ENCODE results near the gene TULP1. TPM values are rescaled to one million over a fixed set of nuclear protein-coding genes. Genes with fewer than 3 reads are reported as not detected.

The TULP1 gene
- total and polyA plus RNA-seq, 2 of the 4 experiments (the other 2 are of a cell fraction) = not detected

- no peak overlapping the region for H4K8ac ChIP-seq (ENCODE audit: low read depth in 2 of 2, low read length in 2 of 2)
- DNase-seq = no peak
- intact Hi-C loops (cut with micrococcal nuclease) (no loop called here), in situ Hi-C loops (cut with MboI; ENCODE audit: low sequenced_read_pairs) (no loop called here), dilution Hi-C loops (cut with HindIII; ENCODE audit: low sequenced_read_pairs, unreplicated experiment) (no loop called here)
- H3K4me3 ChIP-seq (ENCODE audit: insufficient read depth, low read depth, low read length) = no peak overlapping the region
- no peaks in the 10 kb centered on the region for H3K27me3 ChIP-seq (ENCODE audit: control insufficient read depth, insufficient read depth, low read length)
- H3K79me1 ChIP-seq (ENCODE audit: low read depth in 1 of 2, low read length in 2 of 2) = peaks cover 18 to 46% of the 10 kb centered on the region in 2 experiments
- no peak overlapping the region for H3K56ac ChIP-seq (ENCODE audit: extremely low read depth, insufficient read depth, low read length)
- no peaks in the 10 kb centered on the region for H3K9me3 ChIP-seq (ENCODE audit: control insufficient read depth, insufficient read depth, low read length)
- H4K5ac ChIP-seq (ENCODE audit: low read depth, low read length) = no peak overlapping the region
- ChIA-PET CTCF (interaction anchor here (1.0 kb wide), 1 partner anchor 24 kb away, joined by 8 read pairs; no protein-coding TSS in a partner anchor), POLR2A (ENCODE audit: unreplicated experiment) (no interaction called here)
- no peak overlapping the region for H2BK120ac ChIP-seq (ENCODE audit: low read depth, low read length)
- H3K4me2 ChIP-seq (ENCODE audit: low read depth, low read length) = no peak overlapping the region
- no peak overlapping the region for H2BK5ac ChIP-seq (ENCODE audit: low read depth, low read length, poor library complexity, severe bottlenecking)
- H2BK15ac ChIP-seq (ENCODE audit: low read depth, low read length) = no peak overlapping the region
- no CpG with 5 or more reads among the region's 7 CpGs for WGBS, 2 experiments (ENCODE audit: extremely low coverage in 2 of 2, insufficient read length in 1 of 2)
- TF ChIP-seq RAD21 (IDR thresholded peaks at IDR 0.05; ENCODE audit: low read length) (no peak), RFX5 (IDR thresholded peaks at IDR 0.05; ENCODE audit: low read depth, low read length) (no peak), RCOR1 (IDR thresholded peaks at IDR 0.05; ENCODE audit: insufficient replicate concordance, low read length) (no peak)
- no peak overlapping the region for H3K4ac ChIP-seq (ENCODE audit: low read depth, low read length)
- peaks cover 11% of the 10 kb centered on the region; the same call in 1 of the 2 replicates for H3K9me1 ChIP-seq (ENCODE audit: insufficient read depth, low read length)
- H3K14ac ChIP-seq (replicated peaks; ENCODE audit: low read depth, low read length) = no peak overlapping the region
- ATAC-seq (ENCODE audit: low read depth) = no peak
- H3K18ac ChIP-seq (ENCODE audit: low read depth, low read length) = no peak overlapping the region
- H2BK20ac ChIP-seq (ENCODE audit: low read depth, low read length) = no peak overlapping the region
- no peak overlapping the region for H2AK9ac ChIP-seq (replicated peaks; ENCODE audit: low read depth, low read length, poor library complexity)
- no peak overlapping the region for H2AK5ac ChIP-seq (ENCODE audit: low read depth, low read length)
- no peak overlapping the region for H3K23ac ChIP-seq (ENCODE audit: low read depth, low read length)
- H2AFZ ChIP-seq (replicated peaks; ENCODE audit: low read length, poor library complexity) = no peak overlapping the region
- no peak overlapping the region for H3K27ac ChIP-seq (ENCODE audit: insufficient read depth, low read length)
- no TSS peak for BruUV-seq (replicated peaks)
- no peaks in the 10 kb centered on the region for H3K4me1 ChIP-seq (ENCODE audit: control insufficient read depth, insufficient read depth, low read length)
- H3K9ac ChIP-seq (ENCODE audit: low read depth, low read length) = no peak overlapping the region
- H4K91ac ChIP-seq (ENCODE audit: insufficient read depth, low read depth, low read length) = no peak overlapping the region
- H4K20me1 ChIP-seq (ENCODE audit: insufficient read depth, low read length) = peaks cover 29% of the 10 kb centered on the region
- peaks cover 63% of the 10 kb centered on the region for H3K36me3 ChIP-seq (ENCODE audit: control insufficient read depth, insufficient read depth, low read length)
These were observed 34.4 kb downstream of the TULP1 start for GRCh38 chr6:35478259-35478658.

Data from IMR-90 (cell line).